CD14-positive monocyte (primary cell): ENCODE results near the gene DAGLA. TPM values are rescaled to one million over a fixed set of nuclear protein-coding genes. Genes with fewer than 3 reads are reported as not detected.

Experiments used
- DNase-seq, 3 donors: peaks; one replicate each; pipeline ENCODE4 v3.0.0-alpha.2; 2011 to 2022
- H2AFZ ChIP-seq: 2 replicates; pipeline ENCODE4 v1.6.0; 2012; ENCODE audit warnings: mild to moderate bottlenecking, low read depth, low read length, inconsistent platforms; ENCODE audit not compliant: insufficient read depth, poor library complexity, severe bottlenecking
- H3K27ac ChIP-seq, 2 donors: 1 replicate in 1 of 2; 2 replicates in 1 of 2; pipeline ENCODE4 v1.5.1; 2012 to 2013; ENCODE audit warnings: low read length in 2 of 2, control low read depth in 1 of 2, inconsistent platforms in 1 of 2, low read depth in 1 of 2, mild to moderate bottlenecking in 1 of 2
- H3K27me3 ChIP-seq, 2 donors: one replicate each; pipeline versions ENCODE4 v1.6.0 to v1.6.1; 2011 to 2013; ENCODE audit warnings: low read length in 2 of 2; ENCODE audit not compliant: control insufficient read depth in 2 of 2, insufficient read depth in 2 of 2
- H3K36me3 ChIP-seq, 2 donors: replicated peaks in 1 of 2; 1 replicate in 1 of 2; 2 replicates in 1 of 2; pipeline versions ENCODE4 v1.5.1 to v1.6.1; 2012 to 2013; ENCODE audit warnings: low read length in 2 of 2, control low read depth in 1 of 2, inconsistent platforms in 1 of 2, mild to moderate bottlenecking in 1 of 2; ENCODE audit not compliant: insufficient read depth in 2 of 2, control insufficient read depth in 1 of 2
- H3K4me1 ChIP-seq, 2 donors: 1 replicate in 1 of 2; 2 replicates in 1 of 2; pipeline versions ENCODE4 v1.5.1 to v1.6.1; 2012 to 2013; ENCODE audit warnings: low read length in 2 of 2, control low read depth in 1 of 2, inconsistent platforms in 1 of 2, mild to moderate bottlenecking in 1 of 2, moderate library complexity in 1 of 2; ENCODE audit not compliant: insufficient read depth in 2 of 2, control insufficient read depth in 1 of 2
- H3K4me2 ChIP-seq: replicated peaks from 2 replicates; pipeline ENCODE3; 2012; ENCODE audit warnings: low read length, moderate library complexity, mild to moderate bottlenecking; ENCODE audit not compliant: poor library complexity, severe bottlenecking; ENCODE audit errors: extremely low read depth
- H3K4me3 ChIP-seq, 3 experiments: fragments of 200-600 bp in 1 of 3; sonication (generic) in 1 of 3; replicated peaks in 1 of 3; 1 replicate in 2 of 3; 2 replicates in 1 of 3; pipeline ENCODE4 v1.5.1; 2011 to 2013; ENCODE audit warnings: low read length in 3 of 3, mild to moderate bottlenecking in 3 of 3, control low read depth in 2 of 3, low read depth in 2 of 3, inconsistent platforms in 1 of 3, moderate library complexity in 1 of 3
- H3K79me2 ChIP-seq: 2 replicates; pipeline ENCODE4 v1.6.0; 2012; ENCODE audit warnings: mild to moderate bottlenecking, control low read depth, inconsistent platforms, low read length, moderate library complexity; ENCODE audit not compliant: insufficient read depth
- H3K9ac ChIP-seq: 2 replicates; pipeline ENCODE4 v1.6.0; 2017; ENCODE audit warnings: low read length, mild to moderate bottlenecking; ENCODE audit not compliant: insufficient read depth, poor library complexity, severe bottlenecking
- H3K9me3 ChIP-seq, 2 donors: replicated peaks in 1 of 2; 1 replicate in 1 of 2; 2 replicates in 1 of 2; pipeline versions ENCODE4 v1.5.1 to v1.6.1; 2012 to 2013; ENCODE audit warnings: low read length in 2 of 2, control low read depth in 1 of 2; ENCODE audit not compliant: control insufficient read depth in 1 of 2, insufficient read depth in 1 of 2
- H4K20me1 ChIP-seq: 2 replicates; pipeline ENCODE4 v1.6.0; 2012; ENCODE audit warnings: mild to moderate bottlenecking, low read length, control low read depth, moderate library complexity; ENCODE audit not compliant: insufficient read depth
- H3K27ac Mint-ChIP-seq, 7 donors: one replicate each; pipeline ENCODE4 v1.8.0; 2020; ENCODE audit warnings: mild to moderate bottlenecking in 7 of 7, mixed read lengths in 7 of 7, moderate library complexity in 6 of 7, inconsistent platforms in 2 of 7
- H3K27me3 Mint-ChIP-seq, 3 donors: one replicate each; pipeline ENCODE4 v1.8.0; 2021 to 2022; ENCODE audit warnings: low read depth in 3 of 3, mild to moderate bottlenecking in 3 of 3, mixed read lengths in 3 of 3, moderate library complexity in 3 of 3, inconsistent platforms in 1 of 3
- H3K36me3 Mint-ChIP-seq, 2 donors: one replicate each; pipeline ENCODE4 v1.8.0; 2020; ENCODE audit warnings: mixed read lengths in 2 of 2, inconsistent platforms in 1 of 2, mild to moderate bottlenecking in 1 of 2
- H3K4me1 Mint-ChIP-seq: one replicate; pipeline ENCODE4 v1.8.0; 2020; ENCODE audit warnings: mild to moderate bottlenecking, mixed read lengths
- H3K4me3 Mint-ChIP-seq, 2 donors: one replicate each; pipeline ENCODE4 v1.8.0; 2020; ENCODE audit warnings: mild to moderate bottlenecking in 2 of 2, mixed read lengths in 2 of 2, moderate library complexity in 1 of 2
- H3K9me3 Mint-ChIP-seq, 7 donors: one replicate each; pipeline ENCODE4 v1.8.0; 2020 to 2022; ENCODE audit warnings: mixed read lengths in 7 of 7, mild to moderate bottlenecking in 6 of 7, moderate library complexity in 6 of 7, inconsistent platforms in 2 of 7
- CTCF ChIP-seq: fragments of 200-600 bp; IDR thresholded peaks from one replicate; pipeline ENCODE4 v1.8.0; 2022; ENCODE audit warnings: antibody characterized with exemption, mild to moderate bottlenecking
- WGBS: methylation state at CpG from one replicate; pipeline ENCODE4 v1.1.5; 2013; ENCODE audit warnings: missing lambda C conversion rate; ENCODE audit not compliant: insufficient coverage; 5-methylcytosine and 5-hydroxymethylcytosine counted together
- intact Hi-C, 2 donors: fragments of 100-400 bp; cut with micrococcal nuclease; formaldehyde crosslinking; loops; one replicate each; pipeline versions ENCODE4 v1.15.0 to v1.15.1; 2023
- polyA plus RNA-seq, 3 donors: library from polyadenylated mRNA; depleted of rRNA in 1 of 3; unstranded in 2 of 3; stranded (reverse) in 1 of 3; fragments of 300-500 nt in 2 of 3; fragments of >200 nt in 1 of 3; fragmentation: Illumina TruSeq in 2 of 3; gene quantifications; 1 replicate in 2 of 3; 2 replicates in 1 of 3; pipeline ENCODE4 v1.2.3, GENCODE V29; 2012 to 2021

The DAGLA gene
- polyA plus RNA-seq, 3 donors = 0.16 to 6.7 (median 0.73) TPM

GRCh38 chr11:61753672-61754071 lies 73.5 kb downstream of the DAGLA start:
- H3K27ac Mint-ChIP-seq = peak overlapping the region in 1 of 7 donors; percentile 37
- Histone ChIP-seq H3K4me1 (peaks cover 7 to 21% of the 10 kb centered on the region in 2 donors), H3K27me3 (peaks cover 4 to 32% of the 10 kb centered on the region in 2 donors), H2AFZ (no peak overlapping the region), H3K36me3 (no peaks in the 10 kb centered on the region), H3K9me3 (no peaks in the 10 kb centered on the region), H3K4me2 (no peak overlapping the region), H3K79me2 (no peaks in the 10 kb centered on the region), H3K4me3 (no peak overlapping the region), H3K27ac (no peak overlapping the region), H3K9ac (no peak overlapping the region), H4K20me1 (no peaks in the 10 kb centered on the region)
- H3K9me3 Mint-ChIP-seq = peaks cover 0 to 6% (median 0%) of the 10 kb centered on the region in 7 donors
- H3K4me1 Mint-ChIP-seq = peaks cover 22% of the 10 kb centered on the region
- intact Hi-C loops = no loop called here
- TF ChIP-seq CTCF = no peak
- 100% methylated on average over 1 of the region's 5 CpGs for WGBS
- H3K4me3 Mint-ChIP-seq = peak overlapping the region in 1 of 2 donors; percentile 87
- H3K36me3 Mint-ChIP-seq = peaks cover 0 to 4% of the 10 kb centered on the region in 2 donors
- H3K27me3 Mint-ChIP-seq = peaks cover 23 to 36% (median 31%) of the 10 kb centered on the region in 3 donors
- DNase-seq = no peak

DNA sequence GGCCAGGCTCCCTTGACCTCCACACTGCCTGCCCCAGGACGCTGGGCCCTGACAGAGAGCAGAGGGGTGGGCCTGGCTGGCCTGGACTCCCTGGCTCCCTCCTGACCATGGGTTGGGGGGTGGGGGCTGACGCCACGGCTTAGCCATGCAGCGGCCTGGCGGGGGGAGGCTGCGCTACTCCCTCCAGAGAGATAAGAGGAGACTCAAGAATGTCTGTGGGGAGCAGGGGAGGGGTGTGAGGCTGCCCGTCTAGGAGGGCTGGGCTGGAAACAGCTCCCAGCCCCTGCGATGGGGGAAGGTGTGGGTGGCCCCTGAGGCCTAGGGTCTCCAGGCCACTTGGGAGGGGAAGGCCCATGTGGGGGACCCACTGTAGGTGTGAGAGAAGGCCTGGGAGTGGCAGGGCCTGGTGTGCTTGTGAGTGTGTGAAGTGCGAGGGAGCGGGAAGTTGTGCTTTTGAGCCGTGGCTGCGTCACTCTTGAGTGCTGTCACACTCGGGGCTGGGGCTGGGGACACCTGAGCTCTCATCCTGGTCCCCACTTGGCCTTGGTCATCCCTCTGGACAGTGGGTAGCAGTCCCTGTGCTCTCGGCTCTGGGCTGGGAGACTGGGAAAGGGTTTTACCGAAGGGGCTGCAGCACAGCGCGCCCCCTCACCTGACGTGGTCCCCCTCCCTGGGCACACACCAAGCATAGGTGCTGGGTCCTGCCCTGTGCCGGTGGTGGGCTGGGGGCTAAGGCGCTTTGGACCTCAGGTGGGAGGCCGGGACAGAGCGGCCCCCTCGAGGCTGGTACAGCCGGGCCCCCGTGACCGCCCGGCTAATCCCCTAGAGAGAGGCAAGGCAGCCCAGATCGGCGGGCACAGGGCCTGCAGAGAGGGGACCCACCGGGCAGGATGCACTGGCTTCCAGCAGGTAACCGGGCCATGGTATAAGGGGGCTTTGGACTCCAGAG lies 74.6 kb downstream of the DAGLA start:
- DNase-seq = no peak
- no peak for TF ChIP-seq CTCF
- Mint-ChIP-seq H3K4me3 (no peak overlapping the region), H3K27me3 (peaks cover 20 to 35% (median 29%) of the 10 kb centered on the region in 3 donors), H3K4me1 (peaks cover 22% of the 10 kb centered on the region), H3K9me3 (peaks cover 0 to 6% (median 0%) of the 10 kb centered on the region in 7 donors), H3K27ac (no peak overlapping the region), H3K36me3 (peaks cover 0 to 4% of the 10 kb centered on the region in 2 donors)
- intact Hi-C loops = no loop called here
- Histone ChIP-seq H3K27ac (no peak overlapping the region), H3K9ac (no peak overlapping the region), H3K4me1 (peaks cover 7 to 21% of the 10 kb centered on the region in 2 donors), H4K20me1 (no peaks in the 10 kb centered on the region), H3K4me2 (no peak overlapping the region), H3K9me3 (no peaks in the 10 kb centered on the region), H3K4me3 (no peak overlapping the region), H3K79me2 (no peaks in the 10 kb centered on the region), H2AFZ (no peak overlapping the region), H3K36me3 (no peaks in the 10 kb centered on the region), H3K27me3 (peaks cover 4 to 28% of the 10 kb centered on the region in 2 donors)
- WGBS = 95% methylated on average over 27 of the region's 31 CpGs
